ENCODE data around the gene POLE4.

The POLE4 gene

DNA sequence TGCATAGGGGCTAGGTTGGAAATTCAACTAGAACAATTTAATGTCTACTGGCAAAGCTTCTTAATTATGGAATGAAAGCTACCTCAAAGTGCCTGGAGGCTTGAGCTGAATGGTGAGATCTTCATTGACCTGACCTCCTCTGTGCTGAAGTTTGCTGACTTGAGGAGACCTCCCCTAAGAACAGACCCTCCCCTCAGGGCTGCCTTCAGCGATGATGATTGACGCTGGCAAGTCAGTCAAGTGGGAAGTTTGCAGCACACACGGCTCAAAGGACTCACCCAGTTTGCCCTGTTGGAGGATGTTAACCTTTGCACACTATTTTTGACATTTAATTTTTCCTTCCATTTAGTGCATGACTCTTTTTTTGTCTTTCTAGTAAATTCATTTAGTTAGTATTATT, 17.2 kb upstream of the POLE4 start:
- no peak for DNase-seq

DNA sequence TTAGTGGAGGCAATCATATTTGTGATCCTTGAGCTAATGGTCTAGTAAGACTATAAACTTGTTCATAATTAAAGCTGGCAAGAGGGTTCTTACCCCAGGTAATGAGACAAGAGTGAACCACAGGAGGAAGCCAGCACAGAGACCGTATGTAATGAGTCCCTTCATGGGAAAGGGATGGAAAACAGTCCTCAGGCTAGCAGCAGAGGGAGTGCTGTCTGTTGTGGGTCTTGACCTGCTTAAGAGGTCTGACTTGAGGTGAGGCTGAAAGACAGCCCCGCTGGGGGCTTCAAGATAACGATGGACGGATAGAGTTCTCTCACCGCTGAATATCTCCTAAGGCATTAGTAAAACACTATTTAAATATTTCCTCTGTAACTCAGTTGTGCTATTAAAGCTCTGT, 16.2 kb upstream of the POLE4 start:
- no peak for DNase-seq

DNA sequence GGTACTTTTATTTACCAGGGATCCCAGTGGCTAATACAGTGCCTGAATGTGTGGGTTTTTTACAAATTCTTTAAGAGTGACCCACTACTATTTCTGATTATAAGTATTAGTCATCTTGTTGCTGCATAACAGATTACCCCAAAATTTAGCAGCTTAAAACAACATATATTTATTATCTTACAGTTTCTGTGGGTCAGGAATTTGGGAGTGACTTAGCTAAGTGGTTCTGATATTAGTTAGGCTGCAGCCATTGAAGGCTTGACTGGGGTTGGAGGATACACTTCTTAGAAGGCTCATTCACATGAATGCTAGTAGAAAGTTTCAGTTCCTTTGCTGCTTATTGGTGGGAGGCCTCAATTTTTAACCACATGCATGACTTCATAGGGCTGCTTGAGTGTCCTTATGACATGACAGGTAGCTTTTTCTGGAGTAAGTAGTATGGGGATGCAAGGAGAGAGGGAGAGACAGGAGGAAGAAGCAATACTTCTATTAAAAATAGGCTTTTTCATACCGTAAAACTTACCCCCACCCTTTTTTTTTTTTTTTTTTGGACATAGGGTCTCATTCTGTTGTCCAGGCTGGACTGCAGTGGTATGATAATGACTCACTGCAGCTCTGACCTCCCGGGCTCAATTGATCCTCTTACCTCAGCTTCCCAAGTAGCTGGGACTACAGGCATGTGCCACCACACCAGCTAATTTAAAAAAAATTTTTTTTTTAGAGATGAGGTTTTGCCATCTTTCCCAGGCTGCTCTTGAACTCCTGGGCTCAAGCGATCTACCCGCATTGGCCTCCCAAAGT, 13.3 kb upstream of the POLE4 start:
- no peak for DNase-seq

DNA sequence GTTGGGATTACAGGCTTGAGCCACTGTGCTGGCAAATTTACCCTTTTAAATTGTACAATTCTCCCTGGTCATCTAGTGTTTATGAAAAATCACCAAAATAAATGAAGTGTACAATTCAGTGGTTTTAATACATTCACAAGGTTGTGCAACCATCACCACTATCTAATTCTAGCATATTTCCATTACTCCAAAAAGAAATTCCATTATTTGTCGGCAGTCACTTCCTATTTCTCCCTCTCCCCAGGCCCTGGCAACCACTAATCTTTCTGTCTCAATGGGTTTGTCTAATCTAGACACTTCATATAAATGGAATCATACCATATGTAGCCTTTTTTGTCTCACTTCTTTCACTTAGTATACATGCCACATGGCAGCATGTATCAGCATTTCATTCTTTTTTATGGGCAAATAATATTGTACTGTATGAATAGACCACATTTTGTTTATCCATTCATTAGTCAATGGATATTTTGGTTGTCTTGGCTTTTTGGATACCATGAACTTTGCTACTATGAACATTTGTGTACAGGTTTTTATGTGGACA, 12.6 kb upstream of the POLE4 start:
- no peak for DNase-seq

GRCh38 chr2:74947703-74948102, 10.7 kb upstream of the POLE4 start:
- DNase-seq: no peak

DNA sequence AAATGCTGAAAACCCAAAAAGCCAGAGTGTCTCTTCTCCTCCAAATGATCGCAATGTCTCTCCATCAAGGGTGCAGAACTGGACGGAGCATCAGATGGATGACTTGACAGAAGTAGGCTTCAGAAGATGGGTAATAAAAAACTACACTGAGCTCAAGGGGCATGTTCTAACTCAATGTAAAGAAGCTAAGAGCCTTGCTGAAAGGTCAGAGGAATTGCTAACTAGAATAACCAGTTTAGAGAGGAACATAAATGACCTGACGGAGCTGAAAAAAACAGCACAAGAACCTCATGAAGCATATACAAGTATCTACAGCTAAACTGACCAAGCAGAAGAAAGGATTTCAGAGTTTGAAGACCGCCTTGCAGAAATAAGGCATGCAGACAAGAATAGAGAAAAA, 9.7 kb upstream of the POLE4 start:
- no peak for DNase-seq

- DNase-seq: no peak
These were observed 7.2 kb upstream of the POLE4 start for GRCh38 chr2:74951211-74951754.

GRCh38 chr2:74952575-74952974, 5.9 kb upstream of the POLE4 start:
- DNase-seq: no peak

DNA sequence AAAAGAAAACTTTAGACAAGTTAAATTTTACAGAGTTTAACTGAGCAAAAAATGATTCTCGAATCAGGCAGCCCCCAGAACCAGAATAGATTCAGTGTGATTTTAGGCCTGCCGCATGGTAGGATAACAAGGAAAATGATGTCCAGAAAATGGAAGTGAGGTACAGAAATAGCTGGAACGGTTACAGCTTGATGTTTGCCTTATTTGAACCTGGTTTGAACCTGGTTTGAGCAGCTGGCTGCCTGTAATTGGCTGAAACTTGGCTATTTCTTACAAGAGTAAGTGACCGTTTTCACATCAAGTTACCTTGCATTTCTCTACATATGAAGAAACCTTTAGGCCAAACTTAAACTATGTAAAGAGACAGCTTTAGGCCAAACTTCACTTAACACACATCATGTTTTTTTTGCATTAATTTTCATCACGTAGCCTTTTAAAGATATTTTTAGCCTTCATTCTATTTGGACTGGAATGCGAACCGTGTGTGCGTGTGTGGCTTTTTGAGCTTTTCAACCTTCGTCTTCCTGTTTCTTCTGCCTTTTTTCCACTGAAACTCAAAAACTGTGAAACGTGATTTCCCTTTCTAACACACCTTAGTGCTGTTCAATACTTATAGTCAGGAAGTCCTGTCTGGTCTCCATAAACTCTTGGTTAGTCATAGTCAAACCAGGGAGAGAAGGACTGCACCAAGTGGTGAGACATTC, 4.5 kb upstream of the POLE4 start:
- DNase-seq: no peak

DNA sequence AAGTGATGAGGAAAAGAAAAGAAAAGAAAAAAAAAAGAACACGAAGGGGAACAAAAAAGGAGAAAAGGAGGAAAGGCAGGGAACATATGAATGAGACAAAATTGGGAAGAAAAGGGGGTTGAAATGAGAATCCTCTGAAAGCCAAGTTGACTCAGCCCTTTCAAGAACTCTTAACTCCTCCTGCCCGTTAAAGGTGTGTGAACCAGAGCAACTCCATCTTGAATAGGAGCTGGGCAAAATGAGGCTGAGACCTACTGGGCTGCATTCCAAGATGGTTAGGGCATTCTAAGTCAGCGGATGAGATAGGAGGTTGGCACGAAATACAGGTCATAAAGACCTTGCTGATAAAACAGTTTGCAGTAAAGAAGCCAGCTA, 4.0 kb upstream of the POLE4 start:
- DNase-seq: no peak

DNA sequence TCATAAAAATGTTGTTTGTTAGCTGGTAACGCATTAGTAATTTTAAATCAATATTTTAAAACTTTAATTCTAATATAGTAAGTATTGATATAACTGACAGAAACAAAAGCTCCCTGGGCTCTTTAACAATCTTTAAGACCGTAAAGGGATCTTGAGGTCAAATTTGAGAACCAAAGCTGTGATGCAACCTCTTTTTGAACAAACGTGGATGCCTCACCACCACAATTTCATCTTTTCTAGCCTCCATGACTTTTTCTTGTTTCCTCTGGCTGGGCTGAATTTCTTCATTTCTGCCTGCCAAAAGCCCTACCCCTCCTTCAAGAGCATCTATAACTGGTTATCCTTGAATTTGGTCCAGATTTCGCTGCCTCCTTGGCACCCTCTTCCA, 563 bp upstream of the POLE4 start:
- no peak for DNase-seq

DNA sequence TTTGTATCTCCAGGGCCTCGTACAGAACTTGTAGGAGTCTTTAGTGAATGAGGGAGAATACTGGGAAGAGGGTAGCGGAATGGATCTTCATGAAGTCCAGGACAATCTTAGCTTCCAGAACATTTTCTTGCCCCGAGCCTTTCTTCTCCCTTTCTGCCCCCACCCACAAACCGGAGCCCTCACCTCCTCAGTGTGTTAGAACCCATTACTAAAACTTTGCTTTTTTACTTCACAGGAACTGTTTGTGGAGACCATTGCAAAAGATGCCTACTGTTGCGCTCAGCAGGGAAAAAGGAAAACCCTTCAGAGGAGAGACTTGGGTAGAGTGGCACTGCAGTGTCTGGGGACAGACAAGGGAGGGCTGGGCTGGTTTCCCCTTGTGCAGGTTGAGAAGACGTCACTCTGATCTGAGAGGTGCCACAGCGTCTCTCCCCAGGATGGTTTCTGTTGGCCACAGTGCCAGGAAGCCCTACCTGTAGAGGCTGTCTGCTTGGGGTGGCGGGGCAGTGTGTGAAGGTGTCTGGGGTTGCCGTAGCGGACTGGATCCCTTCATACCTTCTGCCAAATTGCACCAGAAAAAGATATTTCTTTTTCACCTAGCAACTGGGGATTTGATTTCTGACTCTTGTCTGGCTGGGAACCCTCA, 786 bp downstream of the POLE4 start:
- DNase-seq: no peak

DNA sequence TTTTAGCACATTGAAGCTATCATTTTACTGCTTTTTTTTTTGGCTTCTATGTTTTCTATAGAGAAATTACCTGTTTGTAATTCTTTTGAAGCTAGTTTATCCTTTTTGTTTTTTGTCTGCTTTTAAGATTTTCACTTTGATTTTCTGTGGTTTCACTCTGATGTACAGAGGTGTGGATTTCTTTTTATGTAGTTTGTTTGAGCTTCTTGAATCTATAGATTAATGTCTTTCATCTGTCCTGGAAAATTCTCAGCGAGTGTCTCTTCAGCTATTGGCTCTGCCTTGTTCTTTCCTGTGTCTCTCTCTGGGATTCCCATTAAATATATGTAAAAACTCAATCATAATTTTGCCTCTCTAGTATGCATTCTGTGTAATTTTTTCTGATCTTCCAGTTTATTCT, 8.4 kb downstream of the POLE4 start:
- DNase-seq: no peak

GRCh38 chr2:74975016-74975415, 16.6 kb downstream of the POLE4 start:
- no peak for DNase-seq

DNA sequence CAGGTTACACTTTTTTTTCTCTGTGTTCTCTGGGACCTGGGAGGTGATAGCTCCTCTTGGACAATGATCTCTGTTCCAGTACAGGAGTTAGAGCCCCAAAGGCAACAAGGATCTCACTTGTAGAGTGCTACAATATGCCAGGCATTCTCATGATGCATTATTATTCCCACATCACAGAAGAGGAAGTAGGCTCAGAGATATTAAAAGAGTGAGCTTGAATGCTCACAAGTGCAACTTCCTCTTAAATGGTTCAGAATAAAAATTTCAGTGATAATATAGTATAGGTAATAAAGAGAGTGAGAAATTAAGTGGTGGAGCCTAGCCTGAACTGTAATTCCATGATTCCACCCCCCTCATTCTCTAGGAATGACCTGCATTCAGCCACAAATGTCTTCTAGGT, 21.4 kb downstream of the POLE4 start:
- no peak for DNase-seq

GRCh38 chr2:74982577-74982976, 24.1 kb downstream of the POLE4 start:
- DNase-seq: no peak

DNA sequence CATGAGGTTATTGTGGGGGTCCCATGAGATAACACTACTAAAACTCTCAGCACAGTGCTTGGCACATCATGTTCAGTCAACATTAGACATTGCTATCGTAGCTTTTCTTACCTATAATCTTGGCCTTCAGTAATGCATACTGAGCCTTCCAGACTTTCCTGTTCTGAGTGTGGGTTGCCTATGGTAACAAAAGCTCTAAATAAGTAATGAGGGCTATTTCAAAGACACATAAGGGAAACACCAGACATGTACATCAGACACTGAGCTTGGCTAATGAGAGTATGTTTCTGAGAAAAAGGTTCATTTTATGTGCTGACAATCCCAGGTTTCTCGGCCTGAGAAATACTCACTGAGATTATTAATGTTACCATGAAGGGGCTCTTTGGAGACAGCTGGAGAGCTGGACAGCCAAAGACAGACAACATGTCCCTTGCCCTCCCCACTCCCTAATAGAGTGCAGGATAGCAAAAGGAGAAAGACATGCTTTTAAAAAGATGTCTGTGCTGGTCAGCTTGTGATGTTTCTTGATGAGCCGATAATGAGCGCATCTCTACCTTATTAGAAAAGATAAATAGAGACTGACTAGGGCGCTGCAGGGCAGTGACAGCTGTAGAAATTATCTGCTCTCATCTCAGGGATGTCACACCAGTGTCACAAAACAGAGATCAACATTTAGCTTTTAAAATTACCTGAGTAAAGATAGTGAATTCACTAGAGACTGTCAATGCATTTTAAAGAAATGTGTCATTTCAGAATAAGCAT, 25.4 kb downstream of the POLE4 start:
- DNase-seq: no peak

- DNase-seq: no peak
These were observed 26.6 kb downstream of the POLE4 start for GRCh38 chr2:74984947-74985637.

DNA sequence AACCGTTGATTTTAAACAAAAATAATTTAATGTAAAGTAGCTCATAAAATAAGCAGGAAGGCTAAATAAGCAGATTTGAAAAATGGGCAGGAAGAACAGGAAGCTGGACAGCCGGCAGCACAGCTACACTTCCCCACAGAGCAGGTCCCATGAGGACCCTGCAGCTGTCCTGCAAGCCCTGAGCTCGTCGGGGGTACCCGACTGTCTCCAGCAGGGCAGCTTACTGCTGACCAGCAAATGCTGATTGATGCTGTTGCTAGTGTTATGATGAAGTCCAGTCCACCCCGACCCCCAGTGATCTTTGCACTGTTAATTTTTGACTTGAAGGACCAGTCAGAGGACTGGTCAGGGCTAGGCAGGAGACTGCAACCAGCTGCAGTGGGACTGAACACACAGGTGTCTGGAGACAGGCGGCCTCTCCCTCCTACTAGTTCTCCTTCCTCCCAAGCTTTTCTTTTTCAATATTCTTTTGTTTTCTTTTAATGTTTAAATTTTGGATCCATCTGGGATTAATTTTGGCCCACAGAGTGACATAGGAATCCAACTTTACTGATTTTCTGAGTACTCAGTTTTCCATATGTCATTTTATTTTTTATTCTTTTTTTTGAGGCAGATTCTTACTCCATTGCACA, 27.7 kb downstream of the POLE4 start:
- peak; percentile 42 for DNase-seq

GRCh38 chr2:74991977-74992376, 33.5 kb downstream of the POLE4 start:
- peak; percentile 42 for DNase-seq

DNA sequence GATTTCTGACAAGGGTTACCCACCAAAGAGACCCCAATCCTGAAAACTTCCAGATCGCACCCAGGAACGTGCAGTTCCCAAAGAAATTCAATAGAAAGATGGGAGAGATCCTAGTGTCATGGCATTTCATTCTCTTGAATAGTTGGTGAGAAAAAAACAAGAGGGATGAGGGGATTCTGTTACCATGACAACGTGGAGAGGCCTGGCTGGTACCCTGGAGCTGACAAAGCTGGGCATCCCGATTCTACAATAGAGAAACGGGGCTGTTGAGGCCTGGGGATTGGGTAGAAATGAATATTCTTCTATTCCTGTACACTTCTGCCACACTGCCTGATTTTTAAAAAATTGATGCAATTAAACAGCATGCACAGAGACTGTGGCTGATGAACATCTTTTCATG, 41.0 kb downstream of the POLE4 start:
- no peak for DNase-seq

GRCh38 chr2:75002007-75002406, 43.6 kb downstream of the POLE4 start:
- DNase-seq: no peak

All from left hindlimb (tissue), 1 donor.